ENCODE results near the gene HEMK1. TPM values are rescaled to one million over a fixed set of nuclear protein-coding genes. Genes with fewer than 3 reads are reported as not detected.

Gene HEMK1
- total RNA-seq, 1 donor from 2014 or later: 10.9 TPM

- peaks cover 10% of the 10 kb centered on the region for H3K27me3 Mint-ChIP-seq (ENCODE audit: unreplicated experiment)
- H3K27ac Mint-ChIP-seq (ENCODE audit: unreplicated experiment): no peak overlapping the region
- TF ChIP-seq CTCF (IDR thresholded peaks at IDR 0.05; ENCODE audit: unreplicated experiment): no peak
- no peak for DNase-seq (ENCODE audit: low spot score)
- no peak overlapping the region for H3K4me3 Mint-ChIP-seq (ENCODE audit: unreplicated experiment)
- H3K36me3 Mint-ChIP-seq (ENCODE audit: low read depth, unreplicated experiment): no peaks in the 10 kb centered on the region
- peaks cover 3% of the 10 kb centered on the region for H3K4me1 Mint-ChIP-seq (ENCODE audit: unreplicated experiment)
- no peaks in the 10 kb centered on the region for H3K9me3 Mint-ChIP-seq (ENCODE audit: unreplicated experiment)
Observed at GRCh38 chr3:50642382-50642781, 73.1 kb downstream of the HEMK1 start.

GRCh38 chr3:50644561-50644960 is 75.2 kb downstream of the HEMK1 start:
- peaks cover 6% of the 10 kb centered on the region for H3K27me3 Mint-ChIP-seq (ENCODE audit: unreplicated experiment)
- no peak overlapping the region for H3K4me3 Mint-ChIP-seq (ENCODE audit: unreplicated experiment)
- H3K36me3 Mint-ChIP-seq (ENCODE audit: low read depth, unreplicated experiment): no peaks in the 10 kb centered on the region
- no peak for TF ChIP-seq CTCF (IDR thresholded peaks at IDR 0.05; ENCODE audit: unreplicated experiment)
- H3K9me3 Mint-ChIP-seq (ENCODE audit: unreplicated experiment): no peaks in the 10 kb centered on the region
- no peaks in the 10 kb centered on the region for H3K4me1 Mint-ChIP-seq (ENCODE audit: unreplicated experiment)
- no peak for DNase-seq (ENCODE audit: low spot score)
- no peak overlapping the region for H3K27ac Mint-ChIP-seq (ENCODE audit: unreplicated experiment)

GRCh38 chr3:50645378-50645777 is 76.1 kb downstream of the HEMK1 start:
- no peak overlapping the region for H3K27ac Mint-ChIP-seq (ENCODE audit: unreplicated experiment)
- DNase-seq (ENCODE audit: low spot score): no peak
- peaks cover 6% of the 10 kb centered on the region for H3K27me3 Mint-ChIP-seq (ENCODE audit: unreplicated experiment)
- no peaks in the 10 kb centered on the region for H3K9me3 Mint-ChIP-seq (ENCODE audit: unreplicated experiment)
- no peak for TF ChIP-seq CTCF (IDR thresholded peaks at IDR 0.05; ENCODE audit: unreplicated experiment)
- H3K4me3 Mint-ChIP-seq (ENCODE audit: unreplicated experiment): no peak overlapping the region
- H3K36me3 Mint-ChIP-seq (ENCODE audit: low read depth, unreplicated experiment): no peaks in the 10 kb centered on the region
- H3K4me1 Mint-ChIP-seq (ENCODE audit: unreplicated experiment): no peaks in the 10 kb centered on the region

Other genes starting within 250 kb of the HEMK1 start
- 214 TPM for gene HYAL2, start 246.8 kb upstream of the HEMK1 start, total RNA-seq (ENCODE audit: unreplicated experiment)
- gene TUSC2, start 241.3 kb upstream of the HEMK1 start, total RNA-seq (ENCODE audit: unreplicated experiment): 36.4 TPM
- 14.8 TPM for gene RASSF1, start 228.7 kb upstream of the HEMK1 start, total RNA-seq (ENCODE audit: unreplicated experiment)
- not detected for gene ZMYND10, start 223.8 kb upstream of the HEMK1 start, total RNA-seq (ENCODE audit: unreplicated experiment)
- 18.0 TPM for gene NPRL2, start 218.7 kb upstream of the HEMK1 start, total RNA-seq (ENCODE audit: unreplicated experiment)
- gene CYB561D2, start 218.7 kb upstream of the HEMK1 start, total RNA-seq (ENCODE audit: unreplicated experiment): 5.5 TPM
- 44.9 TPM for gene TMEM115, start 210.0 kb upstream of the HEMK1 start, total RNA-seq (ENCODE audit: unreplicated experiment)
- 17.3 TPM for gene CACNA2D2, start 65.9 kb upstream of the HEMK1 start, total RNA-seq (ENCODE audit: unreplicated experiment)
- gene C3orf18, start 1.8 kb upstream of the HEMK1 start, total RNA-seq (ENCODE audit: unreplicated experiment): 4.0 TPM
- gene CISH, start 42.3 kb downstream of the HEMK1 start, total RNA-seq (ENCODE audit: unreplicated experiment): 2.6 TPM
- 6.4 TPM for gene MAPKAPK3, start 47.6 kb downstream of the HEMK1 start, total RNA-seq (ENCODE audit: unreplicated experiment)
- gene DOCK3, start 105.4 kb downstream of the HEMK1 start, total RNA-seq (ENCODE audit: unreplicated experiment): 1.3 TPM

All from endothelial cell (in vitro differentiated cells).